ENCODE results near the gene USP1.

Gene USP1

GRCh38 chr1:62435231-62436038 lies 1.4 kb upstream of the USP1 start:
- no peak for ATAC-seq (ENCODE audit: low read depth)
- H3K27me3 Mint-ChIP-seq = no peaks in the 10 kb centered on the region
- H3K36me3 Mint-ChIP-seq = peaks cover 5% of the 10 kb centered on the region
- DNase-seq (ENCODE audit: low spot score in 2 of 2) = no peak
- peak overlapping the region; percentile 98 for H3K27ac Mint-ChIP-seq
- peak overlapping the region; percentile 93 for H3K4me3 Mint-ChIP-seq
- peaks cover 15% of the 10 kb centered on the region for H3K4me1 Mint-ChIP-seq
- H3K9me3 Mint-ChIP-seq = peaks cover 4% of the 10 kb centered on the region

GRCh38 chr1:62436039-62436465 lies 797 bp upstream of the USP1 start:
- DNase-seq (ENCODE audit: low spot score in 2 of 2) (peak; percentile 93 to 94), ATAC-seq (ENCODE audit: low read depth) (no peak)
- no peaks in the 10 kb centered on the region for H3K27me3 Mint-ChIP-seq
- H3K36me3 Mint-ChIP-seq = peaks cover 5% of the 10 kb centered on the region
- peaks cover 4% of the 10 kb centered on the region for H3K9me3 Mint-ChIP-seq
- H3K4me3 Mint-ChIP-seq = peak overlapping the region; percentile 93
- H3K4me1 Mint-ChIP-seq = peaks cover 18% of the 10 kb centered on the region
- peak overlapping the region; percentile 98 for H3K27ac Mint-ChIP-seq

GRCh38 chr1:62437273-62437940 lies 558 bp downstream of the USP1 start:
- H3K27me3 Mint-ChIP-seq = no peaks in the 10 kb centered on the region
- H3K4me3 Mint-ChIP-seq = peak overlapping the region; percentile 93
- H3K4me1 Mint-ChIP-seq = peaks cover 20% of the 10 kb centered on the region
- H3K9me3 Mint-ChIP-seq = peaks cover 4% of the 10 kb centered on the region
- peak in 1 of 2 donors; percentile 43 for DNase-seq (ENCODE audit: low spot score in 2 of 2)
- ATAC-seq (ENCODE audit: low read depth) = no peak
- H3K27ac Mint-ChIP-seq = peak overlapping the region; percentile 98
- H3K36me3 Mint-ChIP-seq = peaks cover 10% of the 10 kb centered on the region

GRCh38 chr1:62438163-62438562 lies 1.3 kb downstream of the USP1 start:
- Mint-ChIP-seq H3K27ac (peak overlapping the region; percentile 82), H3K4me1 (peaks cover 20% of the 10 kb centered on the region), H3K36me3 (peaks cover 10% of the 10 kb centered on the region), H3K9me3 (peaks cover 4% of the 10 kb centered on the region), H3K27me3 (no peaks in the 10 kb centered on the region), H3K4me3 (peak overlapping the region; percentile 93)
- no peak for DNase-seq (ENCODE audit: low spot score in 2 of 2)
- no peak for ATAC-seq (ENCODE audit: low read depth)

DNA sequence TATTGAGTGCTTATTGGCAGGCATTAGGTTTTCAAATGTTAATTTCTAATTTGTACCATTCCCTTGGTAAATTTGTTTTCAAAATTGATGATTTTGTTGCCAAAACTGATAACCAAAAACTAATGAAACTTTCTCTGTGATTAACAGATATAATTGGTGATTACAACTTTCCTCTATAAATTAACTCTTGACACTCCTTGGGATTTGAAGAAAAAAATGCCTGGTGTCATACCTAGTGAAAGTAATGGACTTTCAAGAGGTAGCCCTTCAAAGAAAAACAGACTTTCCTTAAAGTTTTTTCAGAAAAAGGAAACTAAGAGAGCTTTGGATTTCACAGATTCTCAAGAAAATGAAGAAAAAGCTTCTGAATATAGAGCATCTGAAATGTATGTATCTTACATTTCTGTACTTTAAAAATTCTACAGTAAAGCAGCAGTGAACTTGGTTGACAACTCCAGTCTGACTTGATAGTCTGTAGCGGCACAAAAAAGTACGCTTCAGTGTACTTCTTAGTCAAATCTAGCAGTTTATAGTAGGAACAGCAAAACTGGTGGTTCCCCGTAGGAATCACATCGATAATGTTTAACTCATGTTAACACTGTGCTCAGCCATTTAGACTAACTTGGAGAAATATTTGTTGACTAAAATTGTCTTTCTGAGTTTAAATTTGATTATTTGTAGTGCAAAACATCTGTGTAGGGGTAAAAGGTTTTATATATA lies 3.0 kb downstream of the USP1 start:
- ATAC-seq (ENCODE audit: low read depth) (no peak), DNase-seq (ENCODE audit: low spot score in 2 of 2) (no peak)
- Mint-ChIP-seq H3K9me3 (peaks cover 4% of the 10 kb centered on the region), H3K27ac (peak overlapping the region; percentile 58), H3K4me1 (peaks cover 23% of the 10 kb centered on the region), H3K27me3 (no peaks in the 10 kb centered on the region), H3K4me3 (peak overlapping the region; percentile 53), H3K36me3 (peaks cover 13% of the 10 kb centered on the region)

- no peaks in the 10 kb centered on the region for H3K27me3 Mint-ChIP-seq
These were observed 7.9 kb downstream of the USP1 start for GRCh38 chr1:62444701-62445100.

DNA sequence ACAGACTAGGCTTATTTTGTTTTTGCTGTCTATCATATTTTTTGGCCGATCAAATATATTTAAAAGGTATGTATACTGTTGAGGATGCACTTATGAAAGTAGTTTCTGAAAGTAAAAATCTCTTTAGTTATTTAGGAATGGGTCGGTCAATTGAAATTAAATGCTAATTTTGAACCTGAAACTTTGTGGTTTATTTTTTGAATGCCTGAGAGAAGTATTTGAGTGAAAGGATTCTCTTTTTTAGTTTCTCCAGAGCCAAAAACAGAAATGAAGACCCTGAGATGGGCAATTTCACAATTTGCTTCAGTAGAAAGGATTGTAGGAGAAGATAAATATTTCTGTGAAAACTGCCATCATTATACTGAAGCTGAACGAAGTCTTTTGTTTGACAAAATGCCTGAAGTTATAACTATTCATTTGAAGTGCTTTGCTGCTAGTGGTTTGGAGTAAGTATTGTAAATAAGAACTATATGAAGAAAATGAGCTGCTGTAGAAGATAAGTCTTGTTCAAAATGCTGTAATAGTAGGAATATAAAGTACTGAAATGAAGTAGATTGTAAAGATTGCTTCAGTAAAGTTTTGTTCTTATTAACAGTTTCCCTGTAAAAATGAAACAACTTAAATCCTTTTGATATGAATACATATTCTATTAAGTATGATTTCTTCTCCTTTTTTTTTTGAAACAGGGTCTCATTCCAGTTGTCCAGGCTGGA lies 11.5 kb downstream of the USP1 start:
- DNase-seq (ENCODE audit: low spot score in 2 of 2) = no peak
- peak overlapping the region; percentile 62 for H3K27ac Mint-ChIP-seq
- H3K4me1 Mint-ChIP-seq = peaks cover 7% of the 10 kb centered on the region
- peaks cover 28% of the 10 kb centered on the region for H3K36me3 Mint-ChIP-seq
- ATAC-seq (ENCODE audit: low read depth) = no peak
- peaks cover 2% of the 10 kb centered on the region for H3K9me3 Mint-ChIP-seq
- no peaks in the 10 kb centered on the region for H3K27me3 Mint-ChIP-seq
- H3K4me3 Mint-ChIP-seq = no peak overlapping the region

More at GRCh38 chr1:62444701-62445100, 7.9 kb downstream of the USP1 start:
- H3K4me1 Mint-ChIP-seq = peaks cover 11% of the 10 kb centered on the region
- peaks cover 26% of the 10 kb centered on the region for H3K36me3 Mint-ChIP-seq
- no peaks in the 10 kb centered on the region for H3K9me3 Mint-ChIP-seq
- ATAC-seq (ENCODE audit: low read depth) = no peak
- peak overlapping the region; percentile 23 for H3K27ac Mint-ChIP-seq
- DNase-seq (ENCODE audit: low spot score in 2 of 2) = no peak
- H3K4me3 Mint-ChIP-seq = no peak overlapping the region

GRCh38 chr1:62450301-62450700 lies 13.5 kb downstream of the USP1 start:
- DNase-seq (ENCODE audit: low spot score in 2 of 2) (no peak), ATAC-seq (ENCODE audit: low read depth) (no peak)
- Mint-ChIP-seq H3K4me1 (peaks cover 3% of the 10 kb centered on the region), H3K36me3 (peaks cover 27% of the 10 kb centered on the region), H3K4me3 (no peak overlapping the region), H3K27ac (peak overlapping the region; percentile 78), H3K27me3 (no peaks in the 10 kb centered on the region), H3K9me3 (peaks cover 2% of the 10 kb centered on the region)

DNA sequence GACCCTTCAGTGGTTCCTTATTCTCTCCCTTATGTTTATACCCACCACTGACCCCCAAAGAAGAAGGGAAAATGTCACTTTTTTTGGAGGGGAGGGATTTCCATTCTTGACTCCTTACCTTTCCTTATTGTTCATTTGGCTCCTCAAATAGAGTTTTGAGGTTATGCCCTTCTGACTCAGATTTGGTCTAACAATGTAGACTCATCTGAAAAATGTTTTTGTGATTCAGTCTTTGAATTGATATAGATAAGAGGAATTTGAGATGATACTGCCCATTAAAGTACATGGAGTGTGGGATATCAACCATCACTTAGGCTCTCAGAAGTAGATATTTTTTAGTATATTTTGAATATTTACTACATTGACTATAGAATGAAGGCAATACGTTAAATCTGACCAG lies 16.1 kb downstream of the USP1 start:
- no peak overlapping the region for H3K27ac Mint-ChIP-seq
- peaks cover 2% of the 10 kb centered on the region for H3K9me3 Mint-ChIP-seq
- H3K27me3 Mint-ChIP-seq = no peaks in the 10 kb centered on the region
- no peak for ATAC-seq (ENCODE audit: low read depth)
- H3K4me3 Mint-ChIP-seq = no peak overlapping the region
- no peak for DNase-seq (ENCODE audit: low spot score in 2 of 2)
- H3K4me1 Mint-ChIP-seq = peaks cover 3% of the 10 kb centered on the region
- H3K36me3 Mint-ChIP-seq = peaks cover 17% of the 10 kb centered on the region

GRCh38 chr1:62457955-62458354 lies 21.1 kb downstream of the USP1 start:
- Mint-ChIP-seq H3K36me3 (peaks cover 7% of the 10 kb centered on the region), H3K4me1 (no peaks in the 10 kb centered on the region), H3K9me3 (no peaks in the 10 kb centered on the region), H3K27ac (peak overlapping the region; percentile 17), H3K4me3 (no peak overlapping the region), H3K27me3 (no peaks in the 10 kb centered on the region)
- DNase-seq (ENCODE audit: low spot score in 2 of 2) = no peak
- ATAC-seq (ENCODE audit: low read depth) = no peak

DNA sequence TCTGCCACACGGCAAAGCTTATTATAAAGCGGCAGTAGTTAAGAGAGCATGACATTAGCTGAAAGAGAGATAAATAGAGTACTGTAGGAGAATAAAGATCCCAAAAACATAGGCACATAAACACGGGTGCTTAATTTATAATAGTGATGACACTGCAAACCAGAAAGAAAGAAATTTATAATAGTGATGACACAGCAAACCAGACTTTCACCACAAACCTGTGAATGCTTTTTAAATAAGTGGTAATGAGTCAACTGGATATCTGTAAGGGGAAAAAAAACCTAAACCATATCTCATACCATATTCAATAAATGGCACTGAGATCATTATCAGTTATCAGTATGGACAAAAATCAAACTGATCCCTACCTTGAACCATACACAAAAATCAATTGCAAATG lies 25.5 kb downstream of the USP1 start:
- Mint-ChIP-seq H3K27me3 (no peaks in the 10 kb centered on the region), H3K27ac (no peak overlapping the region), H3K4me3 (no peak overlapping the region), H3K9me3 (no peaks in the 10 kb centered on the region), H3K36me3 (peaks cover 16% of the 10 kb centered on the region), H3K4me1 (no peaks in the 10 kb centered on the region)
- no peak for ATAC-seq (ENCODE audit: low read depth)
- DNase-seq (ENCODE audit: low spot score in 2 of 2) = no peak

DNA sequence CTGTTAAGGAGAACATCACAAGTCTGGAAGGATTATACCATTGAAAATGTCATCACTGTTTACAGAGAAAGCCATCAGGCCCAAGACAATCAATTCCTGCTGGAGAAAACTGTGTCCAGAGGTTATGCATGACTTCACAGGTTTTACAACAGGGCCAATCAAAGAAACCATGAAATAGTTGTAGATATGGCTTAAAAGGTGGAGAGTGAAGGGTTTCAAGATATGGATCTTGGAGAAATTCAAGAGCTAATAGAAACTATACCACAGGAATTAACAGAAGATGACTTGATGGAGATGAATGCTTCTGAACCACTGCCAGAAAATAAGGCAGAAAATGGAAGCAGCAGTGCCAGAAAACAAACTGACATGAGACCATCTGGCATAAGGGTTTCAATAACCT lies 30.2 kb downstream of the USP1 start:
- H3K4me1 Mint-ChIP-seq = no peaks in the 10 kb centered on the region
- H3K27ac Mint-ChIP-seq = no peak overlapping the region
- H3K27me3 Mint-ChIP-seq = no peaks in the 10 kb centered on the region
- H3K4me3 Mint-ChIP-seq = no peak overlapping the region
- ATAC-seq (ENCODE audit: low read depth) (no peak), DNase-seq (ENCODE audit: low spot score in 2 of 2) (no peak)
- peaks cover 3% of the 10 kb centered on the region for H3K9me3 Mint-ChIP-seq
- peaks cover 45% of the 10 kb centered on the region for H3K36me3 Mint-ChIP-seq

DNA sequence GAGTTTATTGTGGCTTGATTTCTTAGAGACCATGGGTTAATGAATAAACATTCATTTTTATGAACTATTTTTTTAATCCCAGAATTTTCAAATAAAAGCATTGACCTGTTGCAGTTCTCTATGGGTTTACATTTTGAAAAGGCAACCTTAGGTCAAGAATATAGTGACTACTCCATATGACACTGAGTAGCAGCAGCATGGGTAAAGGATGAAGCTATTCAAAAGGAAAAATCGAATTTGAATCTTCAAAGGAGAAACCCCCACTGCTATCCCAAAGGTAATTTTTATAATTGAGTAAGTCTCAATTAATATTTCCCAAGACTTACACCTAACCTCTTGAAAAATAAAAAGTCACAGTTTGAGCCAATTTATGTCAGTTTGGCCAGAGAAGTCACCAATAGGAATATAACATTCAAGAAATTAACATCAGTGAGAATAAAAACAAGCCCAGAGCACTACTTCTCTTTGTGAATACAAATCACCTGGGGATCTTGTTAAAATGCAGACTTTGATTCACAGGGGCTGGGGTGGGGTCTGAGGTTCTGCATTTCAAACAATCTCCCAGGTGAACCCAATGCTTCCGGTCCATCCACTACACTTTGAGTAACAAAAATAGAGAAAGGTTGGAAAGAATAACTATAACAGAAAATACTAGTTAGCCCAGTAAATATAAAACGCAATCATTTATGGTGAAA lies 39.8 kb downstream of the USP1 start:
- Mint-ChIP-seq H3K4me3 (no peak overlapping the region), H3K27me3 (no peaks in the 10 kb centered on the region), H3K4me1 (peaks cover under 1% of the 10 kb centered on the region), H3K36me3 (peaks cover 23% of the 10 kb centered on the region), H3K9me3 (no peaks in the 10 kb centered on the region), H3K27ac (no peak overlapping the region)
- DNase-seq (ENCODE audit: low spot score in 2 of 2) (no peak), ATAC-seq (ENCODE audit: low read depth) (no peak)

Measured in memory B cell (primary cell).